B cell (primary cell): ENCODE results near the gene ZFP62. TPM values are rescaled to one million over a fixed set of nuclear protein-coding genes. Genes with fewer than 3 reads are reported as not detected.

Source experiments
- ATAC-seq: fragments of 200-7000 bp; cut with Tn5 transposase; one replicate; pipeline ENCODE4 v1.10.0; 2021; ENCODE audit warnings: low read depth, mild to moderate bottlenecking, moderate number of reproducible peaks, moderate library complexity
- CTCF ChIA-PET: fragments of 350-600 bp; sonication (Branson Sonifier 250); formaldehyde crosslinking; loops from one replicate; lab custom pipeline; 2021; ENCODE audit warnings: antibody characterized with exemption, inconsistent platforms; lab: Charles Lee
- POLR2A ChIA-PET: fragments of 350-600 bp; sonication (Branson Sonifier 250); formaldehyde crosslinking; loops from one replicate; lab custom pipeline; 2021; ENCODE audit warnings: antibody characterized with exemption; lab: Charles Lee
- DNase-seq: peaks from one replicate; pipeline ENCODE4 v3.0.0; 2013
- H2AFZ ChIP-seq: 2 replicates; pipeline ENCODE4 v1.6.1; 2012; ENCODE audit warnings: mild to moderate bottlenecking, low read depth, low read length; ENCODE audit not compliant: insufficient read depth, poor library complexity, severe bottlenecking
- H3K27ac ChIP-seq, 2 donors: 1 replicate in 1 of 2; 2 replicates in 1 of 2; pipeline ENCODE4 v1.5.1; 2012 to 2013; ENCODE audit warnings: low read length in 2 of 2, mild to moderate bottlenecking in 2 of 2, moderate library complexity in 1 of 2
- H3K27me3 ChIP-seq, 4 experiments: fragments of 200-600 bp in 1 of 4; sonication (generic) in 1 of 4; replicated peaks in 1 of 4; 1 replicate in 2 of 4; 2 replicates in 2 of 4; pipeline versions ENCODE4 v1.6.1 to v1.7.0; 2013 to 2016; ENCODE audit warnings: low read length in 3 of 4, mild to moderate bottlenecking in 2 of 4, mixed read lengths in 1 of 4, moderate library complexity in 1 of 4; ENCODE audit not compliant: insufficient read depth in 4 of 4, control insufficient read depth in 3 of 4; ENCODE audit errors: control extremely low read depth in 1 of 4
- H3K36me3 ChIP-seq, 2 experiments: replicated peaks in 1 of 2; 1 replicate in 1 of 2; 2 replicates in 1 of 2; pipeline versions ENCODE4 v1.6.1 to v1.7.1; 2013; ENCODE audit warnings: low read length in 1 of 2; ENCODE audit not compliant: insufficient read depth in 2 of 2, control insufficient read depth in 1 of 2; ENCODE audit errors: control extremely low read depth in 1 of 2, extremely low read depth in 1 of 2
- H3K4me1 ChIP-seq, 2 donors: fragments of 200-600 bp in 1 of 2; sonication (generic) in 1 of 2; 1 replicate in 1 of 2; 2 replicates in 1 of 2; pipeline versions ENCODE4 v1.5.1 to v1.6.1; 2013 to 2017; ENCODE audit warnings: low read length in 2 of 2; ENCODE audit not compliant: control insufficient read depth in 2 of 2, insufficient read depth in 2 of 2
- H3K4me2 ChIP-seq: replicated peaks from 2 replicates; pipeline ENCODE3; 2012; ENCODE audit warnings: mild to moderate bottlenecking, low read depth, low read length; ENCODE audit not compliant: poor library complexity, severe bottlenecking
- H3K4me3 ChIP-seq, 5 experiments: fragments of 200-600 bp in 1 of 5; sonication (generic) in 1 of 5; 1 replicate in 3 of 5; 2 replicates in 2 of 5; pipeline versions ENCODE4 v1.5.1 to v1.7.0; 2011 to 2016; ENCODE audit warnings: low read length in 4 of 5, mild to moderate bottlenecking in 4 of 5, low read depth in 2 of 5, control low read depth in 1 of 5, moderate library complexity in 1 of 5; ENCODE audit not compliant: insufficient read depth in 1 of 5; ENCODE audit errors: control extremely low read depth in 1 of 5, extremely low read depth in 1 of 5
- H3K79me2 ChIP-seq: fragments of 200-600 bp; sonication (generic); one replicate; pipeline ENCODE4 v1.6.0; 2016; ENCODE audit warnings: low read length; ENCODE audit not compliant: control insufficient read depth, insufficient read depth
- H3K9ac ChIP-seq: fragments of 200-600 bp; sonication (generic); 2 replicates; pipeline ENCODE4 v1.6.1; 2017; ENCODE audit warnings: mild to moderate bottlenecking, low read length, moderate library complexity
- H3K9me3 ChIP-seq, 3 donors: one replicate each; pipeline versions ENCODE4 v1.6.1 to v1.7.1; 2013; ENCODE audit warnings: low read length in 2 of 3; ENCODE audit not compliant: control insufficient read depth in 2 of 3, insufficient read depth in 1 of 3; ENCODE audit errors: control extremely low read depth in 1 of 3
- H4K20me1 ChIP-seq: 2 replicates; pipeline ENCODE4 v1.6.0; 2012; ENCODE audit warnings: mild to moderate bottlenecking, low read length; ENCODE audit not compliant: insufficient read depth, control insufficient read depth, poor library complexity, severe bottlenecking
- H3K27ac Mint-ChIP-seq: one replicate; pipeline ENCODE4 v1.8.0; 2021; ENCODE audit warnings: mixed read lengths
- H3K27me3 Mint-ChIP-seq: one replicate; pipeline ENCODE4 v1.8.0; 2021; ENCODE audit warnings: mixed read lengths
- H3K4me1 Mint-ChIP-seq: one replicate; pipeline ENCODE4 v1.8.0; 2021; ENCODE audit warnings: mixed read lengths
- H3K4me3 Mint-ChIP-seq: one replicate; pipeline ENCODE4 v1.8.0; 2021; ENCODE audit warnings: mixed read lengths
- H3K9me3 Mint-ChIP-seq: one replicate; pipeline ENCODE4 v1.8.0; 2022; ENCODE audit warnings: mixed read lengths; ENCODE audit not compliant: insufficient read depth
- CTCF ChIP-seq: fragments of 200-600 bp; IDR thresholded peaks from one replicate; pipeline ENCODE4 v1.8.0; 2022; ENCODE audit warnings: antibody characterized with exemption, mild to moderate bottlenecking
- EZH2 ChIP-seq: IDR thresholded peaks from 2 replicates; pipeline ENCODE4 v1.6.1; 2012; ENCODE audit warnings: borderline replicate concordance, low read depth, mild to moderate bottlenecking, moderate library complexity, low read length; ENCODE audit not compliant: insufficient read depth, poor library complexity, severe bottlenecking
- WGBS: methylation state at CpG from one replicate; pipeline ENCODE4 v1.1.5; 2013; ENCODE audit warnings: missing lambda C conversion rate; ENCODE audit not compliant: insufficient coverage; 5-methylcytosine and 5-hydroxymethylcytosine counted together
- intact Hi-C: fragments of 100-400 bp; cut with micrococcal nuclease; formaldehyde crosslinking; loops from one replicate; pipeline ENCODE4 v1.10.0; 2022
- polyA plus RNA-seq: library from polyadenylated mRNA; depleted of rRNA; stranded (reverse); fragments of >200 nt; gene quantifications from 2 replicates; pipeline ENCODE4 v1.2.3, GENCODE V29; 2012
- total RNA-seq, 2 donors: library from RNA; stranded (reverse); fragments of 120-200 nt in 1 of 2; gene quantifications; 1 replicate in 1 of 2; 2 replicates in 1 of 2; pipeline versions ENCODE4 v1.2.3 to v1.2.4, GENCODE V29; 2013 to 2022

ZFP62 gene
- total and polyA plus RNA-seq, 2 donors (not counting 1 experiment from before 2014, with no cell fraction given) = 19.1 to 61.8 TPM

- H3K27me3 ChIP-seq = no peaks in the 10 kb centered on the region
- Mint-ChIP-seq H3K9me3 (no peaks in the 10 kb centered on the region), H3K4me1 (peaks cover 75% of the 10 kb centered on the region), H3K27me3 (no peaks in the 10 kb centered on the region), H3K4me3 (peak overlapping the region; percentile 88), H3K27ac (peak overlapping the region; percentile 95)
- H3K4me3 ChIP-seq = peak overlapping the region in 3 of 5 experiments; percentile 2 to 94 (median 27)
- peaks cover under 1% of the 10 kb centered on the region for H4K20me1 ChIP-seq
- peak overlapping the region; percentile 33 for H3K9ac ChIP-seq
- TF ChIP-seq EZH2 (no peak), CTCF (no peak)
- H2AFZ ChIP-seq = no peak overlapping the region
- ChIA-PET CTCF (interaction anchor here (2.0 to 5.1 kb wide), 3 partner anchors 19 to 23 kb away, joined by 6 to 47 read pairs (median 8); no protein-coding TSS in a partner anchor), POLR2A (interaction anchor here (1.0 to 4.9 kb wide), 3 partner anchors 23 to 53 kb away, joined by 3 to 79 read pairs (median 4); no protein-coding TSS in a partner anchor)
- H3K4me2 ChIP-seq = peak overlapping the region; percentile 90
- no peaks in the 10 kb centered on the region for H3K9me3 ChIP-seq
- peaks cover 29% of the 10 kb centered on the region for H3K79me2 ChIP-seq
- no peak for ATAC-seq
- peaks cover 65 to 71% of the 10 kb centered on the region in 2 donors for H3K4me1 ChIP-seq
- intact Hi-C loops = no loop called here
- peaks cover 0 to 2% of the 10 kb centered on the region in 2 experiments for H3K36me3 ChIP-seq
- DNase-seq = no peak
- peak overlapping the region; percentile 54 to 56 for H3K27ac ChIP-seq
- WGBS = 86% methylated on average over 1 of the region's 5 CpGs
Observed at GRCh38 chr5:180808461-180809000, 52.5 kb downstream of the ZFP62 start.
